Astrocyte (in vitro differentiated cells and primary cell): ENCODE data around the gene FBLN1. TPM values are rescaled to one million over a fixed set of nuclear protein-coding genes. Genes with fewer than 3 reads are reported as not detected.

ENCODE experiments used
- DNase-seq: peaks from one replicate; pipeline ENCODE4 v3.0.0-alpha.2; 2010; ENCODE audit warnings: low read depth
- FAIRE-seq: peaks from 2 replicates; lab custom pipeline; 2011; peaks lifted over from hg19 to GRCh38; lab: Jason Lieb, UNC
- H2AFZ ChIP-seq: 2 replicates; pipeline ENCODE4 v1.6.0; 2012; ENCODE audit warnings: low read depth, low read length, inconsistent platforms
- H3K27ac ChIP-seq: 2 replicates; pipeline ENCODE4 v1.5.1; 2011; ENCODE audit warnings: low read depth, low read length, inconsistent platforms
- H3K27me3 ChIP-seq: 2 replicates; pipeline ENCODE4 v1.6.0; 2011; ENCODE audit warnings: low read length, inconsistent platforms; ENCODE audit not compliant: insufficient read depth
- H3K36me3 ChIP-seq: 2 replicates; pipeline ENCODE4 v1.5.1; 2011; ENCODE audit warnings: low read length, inconsistent platforms; ENCODE audit not compliant: insufficient read depth
- H3K4me1 ChIP-seq: 2 replicates; pipeline ENCODE4 v1.5.1; 2011; ENCODE audit warnings: low read length, inconsistent platforms; ENCODE audit not compliant: insufficient read depth
- H3K4me2 ChIP-seq: 2 replicates; pipeline ENCODE4 v1.6.0; 2012; ENCODE audit warnings: low read length, inconsistent platforms
- H3K4me3 ChIP-seq: 2 replicates; pipeline ENCODE4 v1.5.1; 2011; ENCODE audit warnings: low read depth, mild to moderate bottlenecking, low read length, inconsistent platforms; ENCODE audit not compliant: insufficient read depth
- H3K79me2 ChIP-seq: 2 replicates; pipeline ENCODE4 v1.6.0; 2012; ENCODE audit warnings: mild to moderate bottlenecking, low read length, inconsistent platforms; ENCODE audit not compliant: insufficient read depth
- H3K9ac ChIP-seq: 2 replicates; pipeline ENCODE4 v1.6.0; 2012; ENCODE audit warnings: mild to moderate bottlenecking, low read length, inconsistent platforms
- H3K9me3 ChIP-seq: 2 replicates; pipeline ENCODE4 v1.5.1; 2012; ENCODE audit warnings: low read depth, mild to moderate bottlenecking, low read length, inconsistent platforms; ENCODE audit not compliant: insufficient read depth
- H4K20me1 ChIP-seq: 2 replicates; pipeline ENCODE4 v1.6.0; 2012; ENCODE audit warnings: low read length, inconsistent platforms; ENCODE audit not compliant: insufficient read depth
- H3K27ac Mint-ChIP-seq: one replicate; pipeline ENCODE4 v1.8.0; 2021; ENCODE audit warnings: mild to moderate bottlenecking, mixed read lengths; ENCODE audit not compliant: unreplicated experiment
- H3K27me3 Mint-ChIP-seq: one replicate; pipeline ENCODE4 v1.8.0; 2021; ENCODE audit warnings: low read depth, mixed read lengths; ENCODE audit not compliant: unreplicated experiment
- H3K36me3 Mint-ChIP-seq: one replicate; pipeline ENCODE4 v1.8.0; 2021; ENCODE audit warnings: low read depth, mixed read lengths; ENCODE audit not compliant: unreplicated experiment
- H3K4me1 Mint-ChIP-seq: one replicate; pipeline ENCODE4 v1.8.0; 2021; ENCODE audit warnings: low read depth, mixed read lengths; ENCODE audit not compliant: unreplicated experiment
- H3K4me3 Mint-ChIP-seq: one replicate; pipeline ENCODE4 v1.8.0; 2021; ENCODE audit warnings: mild to moderate bottlenecking, moderate library complexity, mixed read lengths; ENCODE audit not compliant: unreplicated experiment
- H3K9me3 Mint-ChIP-seq: one replicate; pipeline ENCODE4 v1.8.0; 2021; ENCODE audit warnings: mild to moderate bottlenecking, mixed read lengths; ENCODE audit not compliant: unreplicated experiment
- EZH2 ChIP-seq: IDR thresholded peaks from 2 replicates; pipeline ENCODE4 v1.6.1; 2012; ENCODE audit warnings: mild to moderate bottlenecking, low read length, inconsistent platforms; ENCODE audit not compliant: insufficient read depth
- total RNA-seq: library from RNA; stranded (reverse); gene quantifications from 2 replicates; pipeline ENCODE4 v1.2.1, GENCODE V29; 2021
- TF ChIP-seq, protein P1 (sequence below): IDR thresholded peaks from 2 replicates; pipeline ENCODE4 v1.5.1; 2011; ENCODE audit warnings: low read depth, mild to moderate bottlenecking, inconsistent platforms, low read length, moderate library complexity; ENCODE audit not compliant: insufficient read depth

FBLN1 gene
- total RNA-seq, 1 donor from 2014 or later, result 69.2 TPM

DNA sequence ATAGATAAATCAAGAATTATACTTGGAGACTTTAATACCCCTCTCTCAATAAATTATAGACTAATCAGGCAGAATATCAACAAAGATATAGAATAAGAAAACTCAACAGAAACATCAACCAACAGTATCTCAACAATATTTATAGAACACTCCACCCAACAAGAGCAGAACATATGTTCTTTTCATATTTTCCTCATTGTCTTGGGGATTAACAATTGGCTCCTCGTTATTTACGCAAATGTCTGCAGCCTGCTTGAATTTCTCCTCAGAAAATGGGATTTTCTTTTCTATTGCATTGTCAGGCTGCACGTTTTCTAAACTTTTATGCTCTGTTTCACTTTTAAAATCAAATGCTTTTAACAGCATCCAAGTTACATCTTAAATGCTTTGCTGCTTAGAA is 37.0 kb upstream of the FBLN1 start:
- Mint-ChIP-seq H3K9me3 (peaks cover 5% of the 10 kb centered on the region), H3K4me1 (peaks cover 10% of the 10 kb centered on the region), H3K4me3 (no peak overlapping the region), H3K27me3 (peaks cover 6% of the 10 kb centered on the region), H3K27ac (no peak overlapping the region), H3K36me3 (no peaks in the 10 kb centered on the region)
- DNase-seq (no peak), FAIRE-seq (no peak)
- no peak overlapping the region for H3K4me2 ChIP-seq
- no peak overlapping the region for H3K9ac ChIP-seq
- H4K20me1 ChIP-seq, result no peaks in the 10 kb centered on the region
- no peaks in the 10 kb centered on the region for H3K27me3 ChIP-seq
- H3K79me2 ChIP-seq, result no peaks in the 10 kb centered on the region
- H2AFZ ChIP-seq, result no peak overlapping the region
- H3K4me3 ChIP-seq, result no peak overlapping the region
- no peaks in the 10 kb centered on the region for H3K36me3 ChIP-seq
- H3K4me1 ChIP-seq, result peaks cover 12% of the 10 kb centered on the region
- no peak for TF ChIP-seq EZH2
- H3K9me3 ChIP-seq, result peaks cover 4% of the 10 kb centered on the region
- H3K27ac ChIP-seq, result no peak overlapping the region

DNA sequence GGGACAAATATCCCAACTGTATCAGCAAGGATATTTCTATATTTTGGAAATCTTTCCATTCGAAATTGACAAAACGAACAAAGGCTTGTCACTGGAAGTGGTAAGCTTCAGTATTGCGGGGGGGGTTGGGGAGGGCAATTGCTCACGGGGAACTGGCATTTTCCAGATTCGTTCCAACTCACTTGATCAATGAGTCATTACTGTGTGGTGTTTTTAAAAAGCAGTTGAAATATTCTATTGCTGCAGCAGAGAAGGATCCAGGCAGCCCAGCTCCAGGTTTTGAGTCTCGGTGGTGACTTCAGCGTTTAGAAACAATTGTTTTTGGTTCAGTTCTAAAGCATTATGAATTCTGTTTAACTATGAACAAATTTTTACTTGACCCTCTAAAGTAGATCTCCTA is 33.8 kb upstream of the FBLN1 start:
- Histone ChIP-seq H3K9me3 (peaks cover 4% of the 10 kb centered on the region), H4K20me1 (no peaks in the 10 kb centered on the region), H3K4me1 (peaks cover 12% of the 10 kb centered on the region), H3K27ac (peak overlapping the region; percentile 31), H3K9ac (peak overlapping the region; percentile 13), H3K36me3 (no peaks in the 10 kb centered on the region), H3K27me3 (no peaks in the 10 kb centered on the region), H3K4me2 (peak overlapping the region; percentile 71), H3K4me3 (no peak overlapping the region), H3K79me2 (no peaks in the 10 kb centered on the region), H2AFZ (no peak overlapping the region)
- TF ChIP-seq, protein P1, sequence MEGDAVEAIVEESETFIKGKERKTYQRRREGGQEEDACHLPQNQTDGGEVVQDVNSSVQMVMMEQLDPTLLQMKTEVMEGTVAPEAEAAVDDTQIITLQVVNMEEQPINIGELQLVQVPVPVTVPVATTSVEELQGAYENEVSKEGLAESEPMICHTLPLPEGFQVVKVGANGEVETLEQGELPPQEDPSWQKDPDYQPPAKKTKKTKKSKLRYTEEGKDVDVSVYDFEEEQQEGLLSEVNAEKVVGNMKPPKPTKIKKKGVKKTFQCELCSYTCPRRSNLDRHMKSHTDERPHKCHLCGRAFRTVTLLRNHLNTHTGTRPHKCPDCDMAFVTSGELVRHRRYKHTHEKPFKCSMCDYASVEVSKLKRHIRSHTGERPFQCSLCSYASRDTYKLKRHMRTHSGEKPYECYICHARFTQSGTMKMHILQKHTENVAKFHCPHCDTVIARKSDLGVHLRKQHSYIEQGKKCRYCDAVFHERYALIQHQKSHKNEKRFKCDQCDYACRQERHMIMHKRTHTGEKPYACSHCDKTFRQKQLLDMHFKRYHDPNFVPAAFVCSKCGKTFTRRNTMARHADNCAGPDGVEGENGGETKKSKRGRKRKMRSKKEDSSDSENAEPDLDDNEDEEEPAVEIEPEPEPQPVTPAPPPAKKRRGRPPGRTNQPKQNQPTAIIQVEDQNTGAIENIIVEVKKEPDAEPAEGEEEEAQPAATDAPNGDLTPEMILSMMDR, result no peak
- no peak for TF ChIP-seq EZH2
- Mint-ChIP-seq H3K9me3 (peaks cover 5% of the 10 kb centered on the region), H3K36me3 (no peaks in the 10 kb centered on the region), H3K27me3 (peaks cover 3% of the 10 kb centered on the region), H3K27ac (no peak overlapping the region), H3K4me1 (peaks cover 10% of the 10 kb centered on the region), H3K4me3 (no peak overlapping the region)
- DNase-seq (peak; percentile 68), FAIRE-seq (no peak)

DNA sequence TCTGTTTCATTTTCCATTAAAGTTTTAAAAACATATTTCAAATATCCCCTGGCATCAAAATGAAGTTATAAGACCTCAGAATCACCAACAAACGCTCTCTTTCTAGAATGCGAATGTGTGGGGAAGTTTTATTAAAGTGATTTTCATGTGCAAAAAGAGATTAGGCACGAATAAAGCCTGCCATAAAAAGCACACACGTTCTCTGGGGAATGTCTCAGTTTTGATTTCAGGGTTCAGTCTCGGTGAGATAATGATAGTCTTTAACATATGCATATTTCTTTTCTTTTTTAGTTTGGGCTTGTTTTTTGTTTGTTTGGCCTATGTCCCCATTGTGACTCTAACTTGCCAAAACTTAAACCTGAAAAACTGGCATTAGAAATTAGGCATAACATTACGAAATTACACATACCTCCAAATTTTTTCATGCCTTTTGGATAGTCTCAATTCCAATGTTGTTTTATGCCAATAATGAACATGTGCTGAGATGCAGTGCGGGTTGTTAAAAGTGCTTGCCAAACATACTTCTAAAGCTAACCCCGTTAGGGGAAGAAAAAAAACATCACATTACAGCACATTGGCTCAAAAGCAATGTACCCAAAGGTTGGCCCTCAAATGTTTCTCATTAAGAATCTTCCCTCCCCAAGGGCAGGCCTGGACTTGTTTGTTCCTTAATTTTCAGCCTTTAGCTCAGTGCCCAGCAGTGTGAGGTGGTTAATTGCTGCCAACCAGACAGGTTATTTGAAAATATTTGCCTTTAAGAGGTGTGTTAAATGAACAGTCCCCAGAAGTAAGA is 33.2 kb upstream of the FBLN1 start:
- Histone ChIP-seq H3K9me3 (peaks cover 4% of the 10 kb centered on the region), H3K79me2 (no peaks in the 10 kb centered on the region), H2AFZ (peak overlapping the region; percentile 43), H3K4me2 (peak overlapping the region; percentile 71), H4K20me1 (no peaks in the 10 kb centered on the region), H3K36me3 (no peaks in the 10 kb centered on the region), H3K9ac (peak overlapping the region; percentile 13), H3K27ac (peak overlapping the region; percentile 32), H3K27me3 (no peaks in the 10 kb centered on the region), H3K4me3 (no peak overlapping the region), H3K4me1 (peaks cover 12% of the 10 kb centered on the region)
- Mint-ChIP-seq H3K4me1 (peaks cover 10% of the 10 kb centered on the region), H3K36me3 (no peaks in the 10 kb centered on the region), H3K9me3 (peaks cover 5% of the 10 kb centered on the region), H3K4me3 (no peak overlapping the region), H3K27me3 (peaks cover 5% of the 10 kb centered on the region), H3K27ac (no peak overlapping the region)
- DNase-seq, result no peak
- peak; percentile 43 for FAIRE-seq
- TF ChIP-seq EZH2, result no peak
- TF ChIP-seq, protein P1, result no peak
